ENCODE data around the gene GJD3.

The GJD3 gene

GRCh38 chr17:40331743-40332641 is 32.5 kb downstream of the GJD3 start:
- DNase-seq = no peak
- TF ChIP-seq GATA1 (IDR thresholded peaks at IDR 0.05; ENCODE audit: low read depth, low read length) (no peak), POLR2A (IDR thresholded peaks at IDR 0.05; ENCODE audit: low read length) (no peak)

GRCh38 chr17:40330850-40331470 is 33.6 kb downstream of the GJD3 start:
- no peak for TF ChIP-seq GATA1 (IDR thresholded peaks at IDR 0.05; ENCODE audit: low read depth, low read length)
- no peak for TF ChIP-seq POLR2A (IDR thresholded peaks at IDR 0.05; ENCODE audit: low read length)
- no peak for DNase-seq

GRCh38 chr17:40329839-40330794 is 34.4 kb downstream of the GJD3 start:
- TF ChIP-seq POLR2A (IDR thresholded peaks at IDR 0.05; ENCODE audit: low read length) = no peak
- no peak for TF ChIP-seq GATA1 (IDR thresholded peaks at IDR 0.05; ENCODE audit: low read depth, low read length)
- peak; percentile 50 to 65 for DNase-seq

- no peak for DNase-seq
- TF ChIP-seq GATA1 (IDR thresholded peaks at IDR 0.05; ENCODE audit: low read depth, low read length) = no peak
- TF ChIP-seq POLR2A (IDR thresholded peaks at IDR 0.05; ENCODE audit: low read length) = no peak
Observed at GRCh38 chr17:40328386-40328766, 36.2 kb downstream of the GJD3 start.

GRCh38 chr17:40327735-40328385 is 36.7 kb downstream of the GJD3 start:
- no peak for TF ChIP-seq GATA1 (IDR thresholded peaks at IDR 0.05; ENCODE audit: low read depth, low read length)

GRCh38 chr17:40327244-40327729 is 37.2 kb downstream of the GJD3 start:
- no peak for DNase-seq
- TF ChIP-seq GATA1 (IDR thresholded peaks at IDR 0.05; ENCODE audit: low read depth, low read length) (no peak), POLR2A (IDR thresholded peaks at IDR 0.05; ENCODE audit: low read length) (no peak)

More at GRCh38 chr17:40327735-40328385, 36.7 kb downstream of the GJD3 start:
- peak; percentile 26 to 70 for DNase-seq

- TF ChIP-seq GATA1 (IDR thresholded peaks at IDR 0.05; ENCODE audit: low read depth, low read length) (no peak), POLR2A (IDR thresholded peaks at IDR 0.05; ENCODE audit: low read length) (no peak)
Observed at GRCh38 chr17:40326832-40327199, 37.7 kb downstream of the GJD3 start.

GRCh38 chr17:40326014-40326831 is 38.3 kb downstream of the GJD3 start:
- no peak for DNase-seq
- no peak for TF ChIP-seq GATA1 (IDR thresholded peaks at IDR 0.05; ENCODE audit: low read depth, low read length)
- no peak for TF ChIP-seq POLR2A (IDR thresholded peaks at IDR 0.05; ENCODE audit: low read length)

More at GRCh38 chr17:40326832-40327199, 37.7 kb downstream of the GJD3 start:
- DNase-seq = no peak

- TF ChIP-seq GATA1 (IDR thresholded peaks at IDR 0.05; ENCODE audit: low read depth, low read length) = no peak
- no peak for TF ChIP-seq POLR2A (IDR thresholded peaks at IDR 0.05; ENCODE audit: low read length)
- no peak for DNase-seq
Observed at GRCh38 chr17:40325156-40326013, 39.2 kb downstream of the GJD3 start.

- TF ChIP-seq POLR2A (IDR thresholded peaks at IDR 0.05; ENCODE audit: low read length) (no peak), GATA1 (IDR thresholded peaks at IDR 0.05; ENCODE audit: low read depth, low read length) (no peak)
- peak; percentile 67 to 80 for DNase-seq
Observed at GRCh38 chr17:40323391-40324381, 40.9 kb downstream of the GJD3 start.

Data from erythroblast (primary cell).